Measurements from ENCODE around the gene SLC30A3.
A peak's percentile ranks its signal among the peaks of the same experiment; 100 is the strongest.
"Not testable (repeated sequence)": the region's sequence is repeated elsewhere in the genome, so short reads cannot be mapped to it uniquely, and the experiment has no call there.

SLC30A3 gene, protein sequence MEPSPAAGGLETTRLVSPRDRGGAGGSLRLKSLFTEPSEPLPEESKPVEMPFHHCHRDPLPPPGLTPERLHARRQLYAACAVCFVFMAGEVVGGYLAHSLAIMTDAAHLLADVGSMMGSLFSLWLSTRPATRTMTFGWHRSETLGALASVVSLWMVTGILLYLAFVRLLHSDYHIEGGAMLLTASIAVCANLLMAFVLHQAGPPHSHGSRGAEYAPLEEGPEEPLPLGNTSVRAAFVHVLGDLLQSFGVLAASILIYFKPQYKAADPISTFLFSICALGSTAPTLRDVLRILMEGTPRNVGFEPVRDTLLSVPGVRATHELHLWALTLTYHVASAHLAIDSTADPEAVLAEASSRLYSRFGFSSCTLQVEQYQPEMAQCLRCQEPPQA

DNA sequence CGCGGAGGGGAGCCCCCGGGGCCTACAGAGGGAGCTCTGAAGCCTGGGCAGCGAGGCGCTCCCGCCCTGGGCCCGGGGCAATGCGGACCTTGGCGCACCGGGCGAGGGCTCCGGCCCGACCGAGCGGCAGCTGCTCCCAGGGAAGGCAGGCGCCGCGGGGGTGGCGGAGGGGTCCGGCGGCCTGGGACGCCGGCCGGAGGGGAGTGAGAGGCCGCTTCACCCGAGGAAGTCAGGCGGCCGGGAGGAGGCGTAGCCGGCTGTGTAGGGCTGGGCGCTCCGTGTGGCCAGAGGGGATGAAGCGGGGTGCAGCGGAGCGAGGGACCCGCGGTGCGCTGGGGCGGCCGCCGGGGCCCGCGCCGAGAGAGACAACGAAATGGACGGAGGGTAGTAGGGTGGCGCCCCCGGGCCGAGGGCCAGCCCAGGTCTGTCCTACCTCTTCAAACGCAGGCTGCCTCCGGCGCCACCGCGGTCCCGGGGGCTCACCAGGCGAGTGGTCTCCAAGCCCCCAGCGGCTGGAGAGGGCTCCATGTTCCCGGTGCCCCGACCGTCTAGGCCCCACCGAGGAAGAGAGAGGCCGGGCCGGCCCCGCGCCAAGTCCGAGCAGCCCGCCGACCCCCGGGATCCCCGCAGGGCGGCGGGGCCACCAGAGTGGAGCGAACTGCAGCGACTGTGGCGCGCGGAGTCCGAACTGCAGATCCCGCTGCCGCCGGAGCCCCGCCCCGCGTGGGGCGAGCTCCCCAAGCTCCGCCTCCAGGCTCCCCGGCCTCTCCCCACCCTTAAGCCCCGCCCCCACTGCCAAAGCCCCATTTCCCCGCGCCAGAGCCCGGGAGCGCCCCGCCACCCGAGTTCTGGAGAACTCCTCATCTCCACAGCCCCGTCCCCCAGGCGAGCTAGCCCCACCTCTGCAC is at the start of gene SLC30A3:
Gene SLC30A3, minus strand, starts transcription at position 669 of the 908 bp plus-strand sequence. Its CDS starts 141 bp downstream, at position 528.
- DNase-seq = peak in 1 of 2 experiments; percentile 68

DNA sequence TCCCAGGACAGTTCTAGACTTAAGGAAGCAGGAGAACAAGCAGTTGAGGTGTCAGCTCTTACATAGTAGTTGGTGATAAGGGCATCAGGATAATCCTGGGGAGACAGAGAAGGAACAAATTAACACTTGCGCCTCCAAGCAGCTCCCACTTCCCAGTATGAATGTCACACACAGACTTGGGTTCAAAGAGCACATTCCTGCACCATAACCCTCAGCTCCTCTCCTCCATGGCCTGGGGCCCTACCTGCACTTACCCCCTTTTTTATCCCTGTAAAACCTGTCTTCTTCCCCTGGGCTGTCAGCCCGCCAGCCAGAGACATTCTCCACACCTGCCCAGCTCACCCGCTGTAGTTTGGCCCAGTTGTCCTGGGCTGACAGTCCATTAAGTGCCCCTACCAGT is 49.3 kb upstream of the SLC30A3 start:
- DNase-seq = no peak

DNA sequence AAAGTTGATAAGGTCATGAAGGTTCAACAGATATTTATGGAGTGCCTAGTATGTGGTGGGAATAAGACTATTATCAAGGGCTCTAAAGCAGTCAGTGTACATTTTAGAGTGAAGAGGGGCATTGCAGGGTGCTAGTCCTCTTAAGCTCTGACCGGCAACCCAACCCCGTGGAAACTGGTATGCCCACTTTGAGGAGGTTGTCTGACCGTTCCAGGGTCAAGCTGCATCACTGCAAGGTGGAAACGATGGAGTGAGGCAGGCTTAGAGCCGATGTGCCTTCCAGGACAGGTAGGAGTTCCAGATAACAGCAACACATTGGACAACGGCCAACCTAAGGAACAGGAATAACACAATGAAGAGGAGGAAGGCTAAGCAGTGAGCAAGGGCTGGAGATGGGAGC is 46.8 kb upstream of the SLC30A3 start:
- no peak for DNase-seq

DNA sequence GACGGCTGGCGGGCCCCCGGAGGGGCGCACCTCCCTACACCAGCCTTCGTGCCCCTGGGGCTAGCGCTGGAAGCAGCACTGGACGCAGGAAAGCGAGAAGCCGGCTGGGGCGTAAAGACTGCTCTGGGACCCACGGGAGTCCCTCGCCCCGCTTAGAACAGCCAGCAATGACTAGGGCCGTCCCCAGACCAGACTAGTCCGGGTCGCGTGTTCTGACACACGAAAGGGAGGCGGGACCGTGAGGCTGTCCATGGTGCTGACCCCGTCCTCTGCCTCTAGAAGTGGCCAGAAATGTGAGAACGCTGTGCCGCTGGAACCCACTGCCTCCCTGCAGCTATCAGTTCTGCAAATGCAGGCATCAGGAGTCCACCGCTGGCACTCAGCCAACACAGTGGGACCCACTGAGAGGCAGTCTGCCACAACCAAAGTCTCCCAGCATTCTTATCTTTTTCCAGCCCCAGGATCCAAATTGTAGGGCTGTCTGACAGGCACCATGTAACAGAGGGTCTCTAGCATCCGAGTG is 45.6 kb upstream of the SLC30A3 start, which contains the start of gene UCN:
Gene UCN, minus strand, starts transcription at position 87 of the 523 bp plus-strand sequence. CDS start 550 bp downstream, outside the sequence.
- no peak for DNase-seq

DNA sequence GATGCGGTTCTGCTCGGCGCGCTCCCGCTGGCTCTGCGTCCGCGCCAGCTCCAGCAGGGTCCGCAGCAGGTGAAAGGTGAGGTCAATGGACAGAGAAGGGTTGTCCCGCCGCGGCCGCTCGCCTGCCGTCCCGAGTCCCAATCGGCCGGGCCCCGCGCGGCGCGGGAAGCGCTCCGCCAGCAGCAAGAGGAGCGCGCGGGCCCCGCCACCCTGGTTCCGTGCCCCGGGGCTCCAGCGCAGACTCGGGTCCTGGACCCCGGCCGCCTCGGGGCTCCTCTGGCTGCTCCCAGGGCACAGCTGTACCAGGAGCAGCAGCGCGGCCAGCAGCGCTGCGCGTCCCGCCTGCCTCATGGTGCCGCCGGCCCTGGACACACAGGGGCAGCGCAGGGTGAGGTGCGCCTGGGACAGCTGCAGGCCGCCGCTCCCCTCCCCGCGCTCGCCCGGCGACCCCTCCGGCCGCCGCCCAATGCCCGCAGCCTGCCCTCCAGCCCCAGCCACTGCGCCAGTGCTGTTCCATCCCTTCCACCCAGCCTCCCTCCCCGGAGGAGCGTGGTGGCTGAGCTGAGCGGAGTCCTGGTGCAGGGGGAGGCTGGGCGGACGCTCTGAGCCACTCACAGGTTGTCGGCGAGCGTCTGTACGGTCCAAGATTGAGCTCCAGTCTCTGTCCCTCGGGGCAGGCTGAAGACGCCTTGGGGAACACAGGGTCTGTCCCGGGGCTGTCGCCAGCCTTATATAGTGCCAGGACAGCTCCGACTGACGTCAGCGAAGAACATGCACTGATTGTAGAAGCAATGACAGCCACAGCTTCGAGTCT is 44.9 kb upstream of the SLC30A3 start:
- peak in 1 of 2 experiments; percentile 22 for DNase-seq

DNA sequence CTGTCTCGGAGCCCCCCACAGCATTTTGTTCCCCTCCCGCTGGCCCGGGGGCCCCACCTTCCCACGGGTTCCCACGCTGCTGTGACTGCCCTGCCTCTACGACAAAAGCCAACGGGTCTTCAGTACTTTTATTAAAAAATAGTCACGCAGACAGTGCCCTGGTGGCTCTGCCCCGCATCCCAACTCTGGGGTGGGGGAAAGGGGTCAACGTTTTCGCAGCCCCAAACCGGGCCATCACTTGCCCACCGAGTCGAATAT is 44.4 kb upstream of the SLC30A3 start:
- no peak for DNase-seq

DNA sequence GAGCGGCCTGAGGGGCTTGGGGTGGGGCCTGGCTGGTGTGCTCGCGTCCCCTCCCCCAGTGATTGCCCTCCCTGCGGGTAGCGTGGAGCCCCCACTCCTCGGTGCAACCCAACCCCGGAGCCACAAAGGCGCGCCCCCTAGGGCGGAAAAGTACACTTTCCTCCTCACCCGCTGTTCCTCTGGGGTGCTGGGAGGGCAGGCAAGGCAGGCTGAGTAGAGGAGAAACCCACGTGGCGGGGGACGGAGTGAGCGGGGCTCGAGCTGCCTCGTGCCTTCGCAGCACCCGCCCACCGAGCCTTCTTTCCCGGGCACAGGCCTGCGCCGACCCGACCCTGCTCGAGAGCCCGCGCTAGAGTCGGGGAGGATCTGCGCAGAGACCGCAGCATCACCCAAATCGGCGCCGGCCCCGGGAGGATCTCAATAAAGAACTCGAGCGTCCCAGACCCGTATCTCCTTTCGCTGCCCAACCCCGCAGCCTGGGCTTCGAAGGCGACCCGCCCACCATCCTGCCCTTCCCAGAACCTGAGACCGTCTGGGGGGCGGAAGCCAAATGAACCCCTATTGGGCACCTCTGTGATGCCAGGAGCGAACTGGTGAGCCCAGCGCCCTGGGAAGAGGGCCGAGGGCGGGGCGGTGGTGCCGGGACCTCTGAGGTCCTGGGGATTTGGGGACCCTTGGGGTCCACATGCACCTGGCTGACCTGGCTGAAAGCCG is 43.9 kb upstream of the SLC30A3 start:
- peak in 1 of 2 experiments; percentile 55 for DNase-seq

DNA sequence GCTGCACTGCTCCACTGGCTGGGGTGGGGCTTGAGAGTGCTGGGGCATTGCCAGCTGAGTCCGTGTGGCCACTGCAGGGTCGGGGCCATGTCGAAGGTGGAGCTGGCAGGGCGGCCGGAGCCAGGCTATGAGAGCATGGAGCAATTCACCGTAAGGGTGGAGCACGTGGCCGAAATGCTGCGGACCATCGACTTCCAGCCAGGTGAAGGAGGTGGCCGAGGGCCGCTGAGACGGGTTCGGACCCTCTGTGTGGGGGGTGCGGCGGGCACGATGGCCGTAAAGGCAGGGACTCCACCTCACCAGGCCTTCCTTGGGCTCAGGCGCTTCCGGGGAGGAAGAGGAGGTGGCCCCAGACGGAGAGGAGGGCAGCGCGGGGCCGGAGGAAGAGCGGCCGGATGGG is 43.3 kb upstream of the SLC30A3 start:
- DNase-seq = no peak

DNA sequence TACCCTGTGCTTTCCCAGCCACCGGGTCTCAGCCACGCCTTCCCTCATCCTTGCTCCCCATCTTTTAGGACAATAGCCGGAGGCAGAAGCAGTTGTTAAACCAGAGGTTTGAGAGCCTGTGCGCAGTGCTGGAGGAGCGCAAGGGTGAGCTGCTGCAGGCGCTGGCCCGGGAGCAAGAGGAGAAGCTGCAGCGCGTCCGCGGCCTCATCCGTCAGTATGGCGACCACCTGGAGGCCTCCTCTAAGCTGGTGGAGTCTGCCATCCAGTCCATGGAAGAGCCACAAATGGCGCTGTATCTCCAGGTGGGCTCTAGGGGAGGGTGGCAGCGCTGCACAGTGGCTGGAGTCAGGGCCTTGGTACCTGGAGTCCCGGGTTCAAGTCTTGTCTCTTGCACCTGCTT is 42.7 kb upstream of the SLC30A3 start:
- no peak for DNase-seq

DNA sequence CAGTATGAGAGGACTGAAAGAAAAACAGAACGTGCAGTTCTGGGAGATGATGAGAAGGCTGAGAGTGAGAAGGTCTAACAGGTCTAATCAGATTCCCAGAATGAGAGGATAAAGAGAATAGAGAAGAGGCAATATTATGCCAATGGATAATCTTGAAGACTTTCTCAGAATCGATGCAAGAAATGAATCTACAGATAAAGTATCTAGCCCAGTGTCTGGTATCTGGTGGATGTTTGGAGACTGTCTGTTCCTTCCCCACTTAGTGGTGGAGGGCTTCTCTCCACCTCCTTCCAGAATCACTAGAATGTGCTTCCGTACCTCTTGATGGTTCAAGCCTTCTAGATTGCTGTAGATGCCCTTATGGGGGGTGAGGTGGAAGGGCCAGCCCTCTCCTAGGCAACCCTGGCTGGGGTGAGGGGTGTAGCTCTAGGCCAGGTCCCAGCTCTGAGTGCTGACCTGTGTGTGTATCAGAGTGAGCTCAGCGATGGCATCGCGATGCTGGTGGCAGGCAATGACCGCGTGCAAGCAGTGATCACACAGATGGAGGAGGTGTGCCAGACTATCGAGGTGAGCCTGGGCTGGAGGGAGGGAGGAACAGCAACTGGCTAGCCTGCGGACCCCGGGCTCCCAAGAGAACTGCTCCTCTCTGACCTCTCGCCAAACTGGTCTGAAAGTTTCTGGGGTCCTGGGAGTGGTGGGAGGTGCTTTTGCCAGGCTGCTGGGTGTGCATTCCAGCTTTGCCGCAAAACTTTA is 41.8 kb upstream of the SLC30A3 start:
- DNase-seq = no peak

DNA sequence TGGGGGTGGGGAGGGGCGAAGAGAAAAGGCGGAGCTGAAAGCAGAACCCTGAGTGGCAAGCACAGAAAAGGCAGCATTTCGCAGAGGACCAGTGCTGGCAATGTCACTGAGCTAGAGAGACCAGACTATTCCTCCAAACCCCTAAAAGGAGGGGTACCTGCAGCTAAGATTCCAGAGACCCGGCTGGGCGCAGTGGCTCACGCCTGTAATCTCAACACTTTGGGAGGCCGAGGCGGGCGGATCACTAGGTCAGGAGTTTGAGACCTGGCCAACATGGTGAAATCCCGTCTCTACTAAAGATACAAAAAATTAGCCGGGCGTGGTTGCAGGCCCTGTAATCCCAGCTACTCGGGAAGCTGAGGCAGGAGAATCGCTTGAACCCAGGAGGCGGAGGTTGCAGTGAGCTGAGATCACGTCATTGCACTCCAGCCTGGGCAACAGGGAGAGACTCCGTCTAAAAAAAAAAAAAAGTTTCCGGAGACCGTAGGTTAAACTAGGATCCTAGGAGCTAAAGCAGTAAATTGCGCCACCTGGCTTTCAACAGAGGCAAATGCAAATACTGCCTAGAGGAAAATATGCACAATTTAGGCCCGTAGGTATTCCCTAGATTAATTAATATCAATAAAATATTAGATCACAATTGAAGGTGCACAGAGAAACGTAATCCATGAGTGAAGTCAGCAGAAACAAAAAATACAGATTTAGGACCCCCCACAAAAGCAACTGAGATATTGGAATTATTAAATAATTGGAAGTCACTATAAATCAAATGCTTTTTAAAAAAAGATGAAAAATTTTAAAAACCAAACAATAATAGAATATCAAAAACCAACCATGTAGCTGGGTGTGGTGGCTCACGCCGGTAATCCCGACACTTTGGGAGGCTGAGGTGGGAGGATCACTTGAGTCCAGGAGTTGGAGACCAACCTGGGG is 40.5 kb upstream of the SLC30A3 start:
- DNase-seq = peak; percentile 34 to 81

DNA sequence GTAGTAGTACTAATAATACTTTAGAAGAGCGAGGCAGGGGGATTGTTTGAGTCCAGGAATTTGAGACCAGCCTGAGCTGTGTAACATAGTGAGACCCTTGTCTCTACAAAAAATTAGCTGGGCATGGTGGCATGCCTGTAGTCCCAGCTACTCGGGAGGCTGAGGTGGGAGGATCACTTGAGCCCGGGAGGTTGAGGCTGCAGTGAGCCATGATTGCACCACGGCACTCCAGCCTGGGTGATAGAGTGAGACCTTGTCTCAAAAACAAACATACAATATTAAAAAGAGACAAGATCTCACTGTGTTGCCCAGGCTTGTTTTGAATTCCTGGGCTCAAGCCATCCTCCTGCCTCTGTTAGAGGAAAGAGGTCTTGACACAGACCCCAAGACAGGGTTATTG is 37.8 kb upstream of the SLC30A3 start:
- not testable (repeated sequence) for DNase-seq

DNA sequence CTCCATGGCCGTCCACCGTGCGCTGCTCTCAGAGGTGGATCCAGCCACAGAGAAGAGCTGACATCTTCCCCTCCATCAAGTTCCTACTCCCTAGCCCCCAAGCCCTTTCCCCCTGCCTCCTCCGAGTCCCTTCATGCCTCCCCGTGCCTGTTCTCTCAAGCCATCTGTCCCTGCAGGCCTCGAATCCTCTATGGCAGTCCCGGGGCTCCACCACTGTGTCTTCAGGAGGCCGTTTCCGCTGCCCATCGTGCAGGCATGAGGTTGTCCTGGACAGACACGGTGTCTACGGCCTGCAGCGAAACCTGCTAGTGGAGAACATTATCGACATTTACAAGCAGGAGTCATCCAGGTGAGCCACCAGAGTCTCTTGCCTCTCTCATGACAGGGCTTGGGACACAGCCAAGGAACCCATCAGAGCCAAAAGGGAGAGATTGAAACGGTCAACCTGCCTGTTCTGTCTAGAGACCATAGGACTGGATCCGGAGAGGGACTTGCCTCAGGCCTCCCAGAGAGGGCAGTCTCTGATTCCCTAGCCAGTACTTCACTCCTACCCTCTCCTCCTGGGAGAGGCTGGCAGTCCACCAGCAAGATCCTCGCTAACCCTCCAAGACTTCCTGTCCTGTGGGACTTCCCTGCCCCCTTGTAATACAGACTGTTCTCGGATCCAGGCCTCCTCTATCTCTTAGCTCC is 35.7 kb upstream of the SLC30A3 start:
- DNase-seq = no peak

DNA sequence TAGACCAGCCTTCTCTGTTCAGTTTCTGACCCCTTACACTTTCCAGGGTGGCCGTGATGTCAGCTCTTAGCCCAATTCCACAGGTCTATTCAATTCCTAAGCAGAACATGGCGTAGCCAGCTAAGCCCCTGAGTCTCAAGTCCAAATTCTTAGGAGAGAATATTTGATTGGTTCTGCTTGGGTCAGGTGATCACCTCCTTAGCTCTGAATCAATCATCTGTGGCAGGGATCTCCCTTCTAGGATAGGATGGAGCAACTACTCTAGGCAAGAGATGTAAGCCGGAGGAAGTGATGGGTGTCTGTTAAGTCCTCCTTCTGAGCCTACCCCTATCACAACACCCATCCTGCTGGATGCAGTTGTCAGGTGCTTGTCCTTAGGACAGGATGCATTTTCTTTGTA is 34.3 kb upstream of the SLC30A3 start:
- no peak for DNase-seq

DNA sequence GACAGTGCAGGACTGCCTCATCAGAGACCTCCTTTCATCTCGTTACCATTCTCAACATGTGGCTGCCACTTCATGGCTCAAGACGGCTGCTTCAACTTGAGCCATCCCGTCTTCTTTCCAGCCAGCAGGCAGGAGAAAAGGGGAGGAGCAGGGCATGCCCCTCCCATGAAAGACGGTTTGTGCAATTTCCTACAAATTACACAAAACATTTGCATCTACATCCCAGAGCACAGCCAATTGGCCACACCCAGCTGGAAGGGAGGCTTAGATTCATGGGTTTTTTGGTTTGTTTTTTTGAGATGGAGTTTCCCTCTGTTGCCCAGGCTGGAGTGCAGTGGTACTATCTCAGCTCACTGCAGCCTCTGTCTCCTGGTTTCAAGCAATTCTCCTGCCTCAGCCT is 33.6 kb upstream of the SLC30A3 start:
- DNase-seq = peak in 1 of 2 experiments; percentile 37

DNA sequence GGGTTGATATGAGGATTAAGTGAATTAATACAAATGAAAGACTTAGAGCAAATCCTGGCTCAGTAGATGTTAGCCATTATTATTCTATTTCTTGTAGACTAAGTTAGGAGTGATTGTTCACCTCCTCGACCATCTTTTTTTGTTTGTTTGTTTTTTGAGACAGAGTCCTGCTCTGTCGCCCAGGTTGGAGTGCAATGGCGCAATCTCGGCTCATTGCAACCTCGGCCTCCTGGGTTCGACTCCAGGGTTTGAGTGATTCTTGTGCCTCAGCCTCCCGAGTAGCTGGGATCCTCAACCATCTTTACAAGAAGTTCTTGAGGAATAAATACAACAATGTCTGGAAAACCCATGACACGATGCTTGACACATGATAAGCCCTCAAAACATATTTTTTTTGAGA is 32.1 kb upstream of the SLC30A3 start:
- DNase-seq = no peak

DNA sequence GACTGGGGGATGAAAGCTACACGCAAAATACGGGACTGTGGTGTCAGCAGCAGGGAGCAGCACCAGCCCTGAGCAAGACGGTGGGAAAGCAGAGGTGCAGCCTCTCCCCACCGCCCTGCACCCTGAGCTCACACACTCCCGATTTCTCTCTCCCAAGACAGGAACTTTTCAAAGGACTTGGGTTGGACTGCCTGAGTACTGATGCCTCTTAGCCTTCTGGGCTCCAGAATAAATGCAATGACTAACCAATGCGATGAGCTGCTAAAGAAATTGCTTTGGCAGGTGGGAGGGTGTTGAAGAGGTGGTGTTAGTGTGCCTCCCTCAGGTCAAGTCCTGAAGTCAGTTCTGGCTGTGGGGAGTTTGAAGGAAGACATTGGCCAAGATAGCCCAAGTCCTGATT is 29.0 kb upstream of the SLC30A3 start:
- DNase-seq = peak in 1 of 2 experiments; percentile 37

DNA sequence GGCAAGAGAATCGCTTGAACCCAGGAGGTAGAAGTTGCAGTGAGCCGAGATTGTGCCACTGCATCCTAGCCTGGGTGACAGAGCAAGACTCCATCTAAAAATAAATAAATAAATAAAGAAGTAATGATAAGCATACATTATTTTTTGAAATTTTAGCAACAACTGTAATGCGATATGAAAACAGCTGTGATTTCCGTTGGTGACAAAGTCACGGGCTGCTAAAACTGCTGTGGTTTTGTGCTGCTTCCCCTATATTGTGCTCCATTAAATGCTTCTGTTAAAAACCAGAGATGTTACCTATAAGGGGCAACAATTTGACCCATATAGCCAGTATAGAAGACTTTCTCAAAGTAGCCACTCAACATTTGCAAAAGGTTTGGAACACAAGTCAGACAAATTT is 27.7 kb upstream of the SLC30A3 start:
- DNase-seq = no peak

DNA sequence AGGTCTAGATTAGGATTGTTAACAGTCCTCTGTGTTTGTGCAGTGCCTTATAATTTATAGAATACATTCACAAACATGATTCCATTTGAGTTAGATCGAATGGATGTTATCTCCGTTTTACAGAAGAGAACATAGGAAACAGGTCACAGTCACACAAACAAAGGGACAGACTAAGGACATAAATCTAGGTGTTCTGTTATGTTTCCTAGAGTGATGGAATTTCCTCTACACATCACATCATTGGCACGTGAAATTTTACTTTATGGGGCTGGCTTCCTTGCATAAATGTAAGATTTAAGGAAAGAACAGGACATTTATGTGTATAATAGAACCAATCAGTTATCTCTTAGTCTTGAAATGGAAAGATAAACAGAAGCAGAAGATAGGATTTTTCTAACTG is 25.8 kb upstream of the SLC30A3 start:
- DNase-seq = no peak

DNA sequence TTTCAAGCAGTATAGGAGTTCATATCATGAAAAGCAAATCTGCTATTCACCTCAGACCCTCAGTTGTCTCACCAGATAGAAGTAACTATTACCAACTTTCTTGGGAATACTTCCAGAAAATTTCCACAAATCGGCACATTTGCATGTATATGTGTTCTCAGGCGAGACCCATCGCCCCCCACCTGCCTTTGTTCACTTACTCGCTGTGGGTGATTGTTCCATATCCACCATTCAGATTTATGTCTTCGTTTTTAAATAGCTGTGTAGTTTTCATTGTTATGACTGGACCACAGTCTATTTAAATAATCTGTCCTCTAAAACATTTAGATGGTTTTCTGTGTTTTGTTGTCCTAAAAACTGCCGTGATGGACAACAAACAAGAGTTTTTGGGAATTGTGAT is 22.6 kb upstream of the SLC30A3 start:
- DNase-seq = no peak

All from NCI-H526 (cell line).